HL-60 (cell line): ENCODE data around the gene GRK1.
A peak's percentile ranks its signal among the peaks of the same experiment; 100 is the strongest.

Experiments
- DNase-seq, 2 experiments: peaks; one replicate each; pipeline ENCODE4 v3.0.0-alpha.2; 2010 to 2020; ENCODE audit warnings: low read depth in 1 of 2, low spot score in 1 of 2
- H3K27ac ChIP-seq: fragments of 250-450 bp; sonication (Bioruptor Pico); replicated peaks from 2 replicates; pipeline ENCODE4 v1.5.1; 2020; ENCODE audit warnings: mild to moderate bottlenecking, moderate library complexity
- H3K27me3 ChIP-seq: fragments of 250-450 bp; sonication (Bioruptor Pico); 2 replicates; pipeline ENCODE4 v1.5.1; 2021; ENCODE audit warnings: mild to moderate bottlenecking, moderate library complexity; ENCODE audit not compliant: insufficient read depth, poor library complexity, severe bottlenecking
- H3K4me3 ChIP-seq: replicated peaks from 2 replicates; pipeline ENCODE4 v1.5.1; 2011; ENCODE audit warnings: mild to moderate bottlenecking, control low read depth, low read length; ENCODE audit not compliant: insufficient read depth
- GABPA ChIP-seq: IDR thresholded peaks from 2 replicates; pipeline ENCODE4 v1.6.1; 2012; ENCODE audit warnings: low read depth
- POLR2AphosphoS5 ChIP-seq: IDR thresholded peaks from 2 replicates; pipeline ENCODE4 v1.6.1; 2012; ENCODE audit warnings: low read depth
- SPI1 ChIP-seq: IDR thresholded peaks from 2 replicates; pipeline ENCODE4 v1.6.1; 2012; ENCODE audit warnings: low read depth, mild to moderate bottlenecking, borderline replicate concordance
- TF ChIP-seq, protein P1 (sequence below): IDR thresholded peaks from one replicate; pipeline ENCODE4 v1.5.1; 2011; ENCODE audit warnings: low read length, control low read depth, inconsistent platforms; ENCODE audit not compliant: insufficient read depth
- TF ChIP-seq, protein P2 (sequence below): IDR thresholded peaks from 2 replicates; pipeline ENCODE4 v1.6.1; 2012; ENCODE audit warnings: low read depth; ENCODE audit not compliant: insufficient replicate concordance

Gene GRK1

DNA sequence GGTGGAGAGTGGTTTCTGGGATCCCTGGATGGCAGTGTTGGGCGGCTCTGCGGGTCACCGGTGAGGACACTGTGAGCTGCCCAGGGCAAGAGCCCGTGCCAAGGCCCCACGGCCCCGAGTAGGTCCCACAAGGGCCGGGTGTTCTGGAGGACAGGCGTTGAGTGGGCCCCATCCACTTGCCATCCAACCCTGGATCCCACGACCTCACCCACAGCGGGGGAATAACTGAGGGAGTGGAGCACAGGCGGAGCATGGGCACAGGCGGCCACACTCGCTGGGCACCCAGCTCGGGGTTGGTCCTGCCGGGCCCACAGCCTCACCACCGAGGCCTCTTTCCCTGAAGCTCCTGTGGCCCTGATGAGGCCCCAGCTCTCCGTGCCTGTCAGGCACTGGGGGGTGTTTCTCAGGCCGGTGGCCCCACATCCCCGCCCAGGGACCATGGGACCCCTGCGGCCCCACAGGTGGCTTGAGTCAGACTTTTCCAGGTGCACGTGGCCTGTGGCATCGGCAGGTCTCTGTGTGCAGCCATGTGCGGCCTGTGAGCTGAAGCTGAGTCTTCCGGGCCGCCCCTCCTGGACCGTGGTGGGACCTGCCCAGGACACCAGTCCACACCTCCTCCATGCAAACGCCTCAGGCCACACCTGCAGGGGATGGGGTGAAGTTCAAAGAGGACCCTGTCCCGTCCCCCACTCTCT is 108.6 kb downstream of the GRK1 start:
- no peak for DNase-seq
- H3K27ac ChIP-seq = no peak overlapping the region
- H3K27me3 ChIP-seq = no peaks in the 10 kb centered on the region
- TF ChIP-seq, protein P1, sequence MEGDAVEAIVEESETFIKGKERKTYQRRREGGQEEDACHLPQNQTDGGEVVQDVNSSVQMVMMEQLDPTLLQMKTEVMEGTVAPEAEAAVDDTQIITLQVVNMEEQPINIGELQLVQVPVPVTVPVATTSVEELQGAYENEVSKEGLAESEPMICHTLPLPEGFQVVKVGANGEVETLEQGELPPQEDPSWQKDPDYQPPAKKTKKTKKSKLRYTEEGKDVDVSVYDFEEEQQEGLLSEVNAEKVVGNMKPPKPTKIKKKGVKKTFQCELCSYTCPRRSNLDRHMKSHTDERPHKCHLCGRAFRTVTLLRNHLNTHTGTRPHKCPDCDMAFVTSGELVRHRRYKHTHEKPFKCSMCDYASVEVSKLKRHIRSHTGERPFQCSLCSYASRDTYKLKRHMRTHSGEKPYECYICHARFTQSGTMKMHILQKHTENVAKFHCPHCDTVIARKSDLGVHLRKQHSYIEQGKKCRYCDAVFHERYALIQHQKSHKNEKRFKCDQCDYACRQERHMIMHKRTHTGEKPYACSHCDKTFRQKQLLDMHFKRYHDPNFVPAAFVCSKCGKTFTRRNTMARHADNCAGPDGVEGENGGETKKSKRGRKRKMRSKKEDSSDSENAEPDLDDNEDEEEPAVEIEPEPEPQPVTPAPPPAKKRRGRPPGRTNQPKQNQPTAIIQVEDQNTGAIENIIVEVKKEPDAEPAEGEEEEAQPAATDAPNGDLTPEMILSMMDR = no peak
- TF ChIP-seq, protein P2, sequence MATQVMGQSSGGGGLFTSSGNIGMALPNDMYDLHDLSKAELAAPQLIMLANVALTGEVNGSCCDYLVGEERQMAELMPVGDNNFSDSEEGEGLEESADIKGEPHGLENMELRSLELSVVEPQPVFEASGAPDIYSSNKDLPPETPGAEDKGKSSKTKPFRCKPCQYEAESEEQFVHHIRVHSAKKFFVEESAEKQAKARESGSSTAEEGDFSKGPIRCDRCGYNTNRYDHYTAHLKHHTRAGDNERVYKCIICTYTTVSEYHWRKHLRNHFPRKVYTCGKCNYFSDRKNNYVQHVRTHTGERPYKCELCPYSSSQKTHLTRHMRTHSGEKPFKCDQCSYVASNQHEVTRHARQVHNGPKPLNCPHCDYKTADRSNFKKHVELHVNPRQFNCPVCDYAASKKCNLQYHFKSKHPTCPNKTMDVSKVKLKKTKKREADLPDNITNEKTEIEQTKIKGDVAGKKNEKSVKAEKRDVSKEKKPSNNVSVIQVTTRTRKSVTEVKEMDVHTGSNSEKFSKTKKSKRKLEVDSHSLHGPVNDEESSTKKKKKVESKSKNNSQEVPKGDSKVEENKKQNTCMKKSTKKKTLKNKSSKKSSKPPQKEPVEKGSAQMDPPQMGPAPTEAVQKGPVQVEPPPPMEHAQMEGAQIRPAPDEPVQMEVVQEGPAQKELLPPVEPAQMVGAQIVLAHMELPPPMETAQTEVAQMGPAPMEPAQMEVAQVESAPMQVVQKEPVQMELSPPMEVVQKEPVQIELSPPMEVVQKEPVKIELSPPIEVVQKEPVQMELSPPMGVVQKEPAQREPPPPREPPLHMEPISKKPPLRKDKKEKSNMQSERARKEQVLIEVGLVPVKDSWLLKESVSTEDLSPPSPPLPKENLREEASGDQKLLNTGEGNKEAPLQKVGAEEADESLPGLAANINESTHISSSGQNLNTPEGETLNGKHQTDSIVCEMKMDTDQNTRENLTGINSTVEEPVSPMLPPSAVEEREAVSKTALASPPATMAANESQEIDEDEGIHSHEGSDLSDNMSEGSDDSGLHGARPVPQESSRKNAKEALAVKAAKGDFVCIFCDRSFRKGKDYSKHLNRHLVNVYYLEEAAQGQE = no peak
- TF ChIP-seq POLR2AphosphoS5 = no peak
- TF ChIP-seq GABPA = no peak
- TF ChIP-seq SPI1 = no peak
- H3K4me3 ChIP-seq = no peak overlapping the region

DNA sequence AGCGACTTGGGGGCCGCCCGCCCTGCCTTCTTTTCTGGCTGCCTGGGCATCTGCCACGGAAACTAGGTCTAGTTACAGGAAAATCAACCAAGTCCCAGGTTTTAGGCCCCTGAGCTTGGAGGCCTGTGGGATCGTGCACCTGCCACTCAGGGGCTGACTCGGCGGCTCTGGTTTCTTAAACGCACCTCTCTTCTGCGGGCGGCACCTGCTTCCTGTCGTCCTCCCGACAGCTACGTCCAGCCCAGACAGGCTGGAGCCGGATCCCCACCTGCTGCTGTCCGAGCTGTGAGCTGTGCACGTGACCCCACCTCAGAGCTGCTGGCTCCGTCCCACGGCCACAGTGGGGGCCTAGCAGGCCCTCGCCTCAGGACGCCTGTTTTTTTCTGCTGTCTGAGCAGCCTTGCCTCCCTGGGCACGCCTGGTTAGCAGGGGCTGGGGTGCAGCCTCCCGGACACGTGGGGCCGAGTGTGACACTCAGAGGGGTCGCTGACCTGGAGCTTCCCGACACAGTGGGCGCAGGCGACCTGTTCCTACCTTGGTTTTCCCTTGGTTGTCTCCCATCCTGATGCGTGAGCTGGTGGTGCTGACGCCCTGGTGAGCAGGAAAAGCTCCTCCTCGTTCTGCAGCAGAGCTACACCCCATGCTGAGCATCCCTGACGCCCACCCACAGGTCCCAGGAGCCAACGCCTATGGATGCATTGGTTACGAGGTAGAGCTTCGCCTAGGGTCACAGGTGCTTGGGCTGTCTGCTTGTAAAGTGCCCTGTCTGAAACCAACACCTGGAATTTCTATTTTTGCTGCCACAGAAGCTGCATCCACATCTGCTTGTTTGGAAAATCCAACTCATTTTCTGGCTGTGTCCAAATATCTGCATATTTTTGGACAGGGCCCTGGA is 109.5 kb downstream of the GRK1 start:
- H3K27ac ChIP-seq = no peak overlapping the region
- no peak for DNase-seq
- no peak overlapping the region for H3K4me3 ChIP-seq
- TF ChIP-seq, protein P2 = no peak
- no peak for TF ChIP-seq SPI1
- TF ChIP-seq POLR2AphosphoS5 = no peak
- TF ChIP-seq GABPA = no peak
- TF ChIP-seq, protein P1 = no peak
- H3K27me3 ChIP-seq = no peaks in the 10 kb centered on the region

DNA sequence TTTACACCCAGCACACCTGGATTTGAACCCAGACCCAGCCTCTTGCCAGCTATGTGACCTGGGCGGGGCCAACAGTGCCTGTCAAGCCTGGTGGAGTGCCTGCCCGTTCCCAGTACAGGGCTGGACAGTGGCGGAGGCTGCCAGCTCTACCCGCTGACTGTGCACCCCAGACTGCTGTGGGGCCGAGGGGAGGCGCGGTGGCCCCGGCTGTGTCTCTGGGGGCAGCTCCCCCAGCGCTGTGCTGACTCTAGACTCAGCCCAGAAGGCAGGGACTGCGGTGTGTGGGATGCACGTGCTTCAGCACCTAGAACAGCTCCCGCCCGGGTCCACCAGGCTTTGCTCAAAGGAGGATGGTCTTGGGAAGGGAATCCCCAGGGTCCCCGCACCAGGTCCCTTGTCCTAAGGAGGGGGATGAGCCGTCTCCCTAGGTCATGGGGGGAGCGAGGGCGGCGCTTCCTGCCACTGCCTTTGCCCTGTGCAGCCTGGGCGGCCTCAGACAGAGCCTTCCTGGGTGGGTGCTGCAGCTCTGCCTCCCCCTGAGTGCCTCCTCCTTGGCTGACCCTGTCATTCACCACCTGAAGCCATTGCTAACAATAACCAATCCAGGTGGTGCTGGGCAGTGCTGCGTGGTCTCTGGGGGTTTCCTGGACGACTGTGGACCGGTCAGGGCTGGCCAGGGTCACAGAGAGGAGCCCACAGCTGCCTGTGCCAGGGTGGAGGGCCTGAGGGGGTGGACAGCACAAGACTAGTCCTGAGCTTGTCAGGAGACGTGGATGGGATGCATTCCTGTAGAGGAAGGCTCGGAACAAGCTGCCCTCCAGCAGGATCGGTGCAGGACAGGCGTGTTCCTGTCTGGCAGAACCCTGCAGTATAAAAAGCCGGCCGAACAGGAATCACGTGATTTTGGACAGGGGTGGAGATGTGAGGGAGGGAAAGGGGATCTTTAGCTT is 110.6 kb downstream of the GRK1 start:
- no peak for TF ChIP-seq SPI1
- TF ChIP-seq, protein P2 = peak; percentile 94
- no peak overlapping the region for H3K4me3 ChIP-seq
- H3K27ac ChIP-seq = no peak overlapping the region
- no peaks in the 10 kb centered on the region for H3K27me3 ChIP-seq
- no peak for DNase-seq
